Karpas-422 (cell line): ENCODE data around the gene MATN1. TPM values are rescaled to one million over a fixed set of nuclear protein-coding genes. Genes with fewer than 3 reads are reported as not detected.

Source experiments
- DNase-seq: peaks from one replicate; pipeline ENCODE4 v3.0.0-alpha.2; 2015
- H2AFZ ChIP-seq: fragments of 200-600 bp; sonication (generic); 2 replicates; pipeline ENCODE4 v1.6.1; 2014; ENCODE audit warnings: antibody characterized with exemption, low read length, mixed read lengths
- H3K27ac ChIP-seq: fragments of 200-600 bp; sonication (generic); 2 replicates; pipeline ENCODE4 v1.5.1; 2014; ENCODE audit warnings: mild to moderate bottlenecking, low read length, moderate library complexity
- H3K27me3 ChIP-seq: fragments of 200-600 bp; sonication (generic); 2 replicates; pipeline ENCODE4 v1.6.1; 2014; ENCODE audit warnings: low read length, mixed read lengths
- H3K36me3 ChIP-seq: fragments of 200-600 bp; sonication (generic); 2 replicates; pipeline ENCODE4 v1.6.1; 2014; ENCODE audit warnings: low read length, mixed read lengths; ENCODE audit not compliant: insufficient read depth
- H3K4me1 ChIP-seq: fragments of 200-600 bp; sonication (generic); 2 replicates; pipeline ENCODE4 v1.6.1; 2014; ENCODE audit warnings: mild to moderate bottlenecking, low read length, mixed read lengths
- H3K4me2 ChIP-seq: fragments of 200-600 bp; sonication (generic); 2 replicates; pipeline ENCODE4 v1.6.1; 2014; ENCODE audit warnings: low read length, low read depth, mild to moderate bottlenecking; ENCODE audit not compliant: poor library complexity, severe bottlenecking
- H3K4me3 ChIP-seq: fragments of 200-600 bp; sonication (generic); 2 replicates; pipeline ENCODE4 v1.5.1; 2014; ENCODE audit warnings: mild to moderate bottlenecking, antibody characterized with exemption, low read length, mixed read lengths
- H3K79me2 ChIP-seq: fragments of 200-600 bp; sonication (generic); 2 replicates; pipeline ENCODE4 v1.6.1; 2014; ENCODE audit warnings: mild to moderate bottlenecking, low read length, mixed read lengths
- H3K9ac ChIP-seq: fragments of 200-600 bp; sonication (generic); 2 replicates; pipeline ENCODE4 v1.6.0; 2014; ENCODE audit warnings: low read length
- H3K9me2 ChIP-seq: fragments of 200-600 bp; sonication (generic), shearing (Covaris generic); replicated peaks from 2 replicates; pipeline ENCODE4 v1.6.0; 2014; ENCODE audit warnings: mild to moderate bottlenecking, low read length, moderate library complexity; ENCODE audit not compliant: insufficient read depth
- H3K9me3 ChIP-seq: fragments of 300-700, 200-600 bp; sonication (generic); 2 replicates; pipeline ENCODE4 v1.6.1; 2014; ENCODE audit warnings: low read length, mixed read lengths
- H4K20me1 ChIP-seq: fragments of 200-600 bp; sonication (generic); 2 replicates; pipeline ENCODE4 v1.6.1; 2014; ENCODE audit warnings: mild to moderate bottlenecking, antibody characterized with exemption, low read length, low read depth; ENCODE audit not compliant: insufficient read depth
- total RNA-seq: library from RNA; depleted of rRNA; stranded (reverse); fragments of >200 nt; shearing (Covaris generic); gene quantifications from 2 replicates; pipeline ENCODE4 v1.2.3, GENCODE V29; 2014; ENCODE audit warnings: low replicate concordance

MATN1 gene
- total RNA-seq, 1 experiment from 2014 or later = 0.19 TPM

- Histone ChIP-seq H3K79me2 (peaks cover 66% of the 10 kb centered on the region), H2AFZ (no peak overlapping the region), H3K9me2 (no peaks in the 10 kb centered on the region), H3K4me3 (no peak overlapping the region), H4K20me1 (peaks cover 42% of the 10 kb centered on the region), H3K9ac (peak overlapping the region; percentile 73; the same call in 1 of the 2 replicates), H3K9me3 (no peaks in the 10 kb centered on the region), H3K36me3 (peaks cover 13% of the 10 kb centered on the region), H3K27me3 (no peaks in the 10 kb centered on the region), H3K4me2 (no peak overlapping the region), H3K27ac (peak overlapping the region; percentile 99), H3K4me1 (peaks cover 91% of the 10 kb centered on the region)
- no peak for DNase-seq
Observed at GRCh38 chr1:30745156-30745833, 21.9 kb upstream of the MATN1 start.

- peaks cover 62% of the 10 kb centered on the region for H3K79me2 ChIP-seq
- H3K27me3 ChIP-seq = no peaks in the 10 kb centered on the region
- H3K9me3 ChIP-seq = no peaks in the 10 kb centered on the region
- no peak overlapping the region for H2AFZ ChIP-seq
- H3K4me3 ChIP-seq = no peak overlapping the region
- peaks cover 42% of the 10 kb centered on the region for H4K20me1 ChIP-seq
- peaks cover 80% of the 10 kb centered on the region for H3K4me1 ChIP-seq
- no peaks in the 10 kb centered on the region for H3K9me2 ChIP-seq
- H3K36me3 ChIP-seq = peaks cover 17% of the 10 kb centered on the region
- no peak overlapping the region for H3K9ac ChIP-seq
- no peak for DNase-seq
- peak overlapping the region; percentile 99 for H3K27ac ChIP-seq
- peak overlapping the region; percentile 2 for H3K4me2 ChIP-seq
Observed at GRCh38 chr1:30744060-30744756, 20.8 kb upstream of the MATN1 start.

GRCh38 chr1:30743584-30744059, 20.2 kb upstream of the MATN1 start:
- Histone ChIP-seq H3K27me3 (no peaks in the 10 kb centered on the region), H3K27ac (peak overlapping the region; percentile 99), H3K9me3 (no peaks in the 10 kb centered on the region), H2AFZ (no peak overlapping the region), H3K36me3 (peaks cover 21% of the 10 kb centered on the region), H4K20me1 (peaks cover 42% of the 10 kb centered on the region), H3K9me2 (no peaks in the 10 kb centered on the region), H3K79me2 (peaks cover 57% of the 10 kb centered on the region), H3K4me3 (no peak overlapping the region), H3K9ac (no peak overlapping the region), H3K4me2 (peak overlapping the region; percentile 2), H3K4me1 (peaks cover 77% of the 10 kb centered on the region)
- peak; percentile 70 for DNase-seq

- Histone ChIP-seq H4K20me1 (peaks cover 42% of the 10 kb centered on the region), H3K9me2 (no peaks in the 10 kb centered on the region), H3K36me3 (peaks cover 26% of the 10 kb centered on the region), H3K79me2 (peaks cover 51% of the 10 kb centered on the region), H3K9ac (no peak overlapping the region), H2AFZ (no peak overlapping the region), H3K27ac (0 out of 2 replicates have a peak overlapping the region, but pooled peaks have one; percentile 9), H3K4me3 (no peak overlapping the region), H3K4me2 (no peak overlapping the region), H3K4me1 (peaks cover 77% of the 10 kb centered on the region), H3K27me3 (no peaks in the 10 kb centered on the region), H3K9me3 (no peaks in the 10 kb centered on the region)
- DNase-seq = no peak
Observed at GRCh38 chr1:30742963-30743559, 19.7 kb upstream of the MATN1 start.

GRCh38 chr1:30742300-30742962, 19.0 kb upstream of the MATN1 start:
- no peak overlapping the region for H3K9ac ChIP-seq
- H3K36me3 ChIP-seq = peaks cover 32% of the 10 kb centered on the region
- no peaks in the 10 kb centered on the region for H3K9me2 ChIP-seq
- H3K4me3 ChIP-seq = no peak overlapping the region
- no peaks in the 10 kb centered on the region for H3K9me3 ChIP-seq
- H4K20me1 ChIP-seq = peaks cover 38% of the 10 kb centered on the region
- H3K27ac ChIP-seq = 0 out of 2 replicates have a peak overlapping the region, but pooled peaks have one; percentile 9
- peaks cover 74% of the 10 kb centered on the region for H3K4me1 ChIP-seq
- H2AFZ ChIP-seq = no peak overlapping the region
- H3K4me2 ChIP-seq = no peak overlapping the region
- H3K27me3 ChIP-seq = no peaks in the 10 kb centered on the region
- H3K79me2 ChIP-seq = peaks cover 45% of the 10 kb centered on the region
- DNase-seq = no peak

- Histone ChIP-seq H3K27me3 (no peaks in the 10 kb centered on the region), H3K9ac (no peak overlapping the region), H3K79me2 (peaks cover 34% of the 10 kb centered on the region), H3K4me1 (peaks cover 64% of the 10 kb centered on the region), H3K4me3 (no peak overlapping the region), H2AFZ (no peak overlapping the region), H3K27ac (no peak overlapping the region), H3K9me2 (no peaks in the 10 kb centered on the region), H3K9me3 (no peaks in the 10 kb centered on the region), H3K4me2 (no peak overlapping the region), H4K20me1 (peaks cover 33% of the 10 kb centered on the region), H3K36me3 (peaks cover 36% of the 10 kb centered on the region)
- DNase-seq = no peak
Observed at GRCh38 chr1:30741239-30741894, 18.0 kb upstream of the MATN1 start.

- peaks cover 36% of the 10 kb centered on the region for H3K36me3 ChIP-seq
- no peak overlapping the region for H3K9ac ChIP-seq
- H3K79me2 ChIP-seq = peaks cover 26% of the 10 kb centered on the region
- no peaks in the 10 kb centered on the region for H3K9me2 ChIP-seq
- DNase-seq = no peak
- no peaks in the 10 kb centered on the region for H3K9me3 ChIP-seq
- H3K4me2 ChIP-seq = no peak overlapping the region
- H4K20me1 ChIP-seq = peaks cover 31% of the 10 kb centered on the region
- H3K27me3 ChIP-seq = no peaks in the 10 kb centered on the region
- no peak overlapping the region for H3K4me3 ChIP-seq
- H2AFZ ChIP-seq = no peak overlapping the region
- H3K4me1 ChIP-seq = peaks cover 55% of the 10 kb centered on the region
- H3K27ac ChIP-seq = no peak overlapping the region
Observed at GRCh38 chr1:30740251-30741238, 17.2 kb upstream of the MATN1 start.
